Measurements from ENCODE around the gene RTKN. TPM values are rescaled to one million over a fixed set of nuclear protein-coding genes. Genes with fewer than 3 reads are reported as not detected.
A peak's percentile ranks its signal among the peaks of the same experiment; 100 is the strongest.

RTKN gene
- total and polyA plus RNA-seq, 9 of the 15 experiments (the other 6 are each of a cell fraction or from before 2014, with no cell fraction given) = 0.14 to 6.9 (median 3.6) TPM

DNA sequence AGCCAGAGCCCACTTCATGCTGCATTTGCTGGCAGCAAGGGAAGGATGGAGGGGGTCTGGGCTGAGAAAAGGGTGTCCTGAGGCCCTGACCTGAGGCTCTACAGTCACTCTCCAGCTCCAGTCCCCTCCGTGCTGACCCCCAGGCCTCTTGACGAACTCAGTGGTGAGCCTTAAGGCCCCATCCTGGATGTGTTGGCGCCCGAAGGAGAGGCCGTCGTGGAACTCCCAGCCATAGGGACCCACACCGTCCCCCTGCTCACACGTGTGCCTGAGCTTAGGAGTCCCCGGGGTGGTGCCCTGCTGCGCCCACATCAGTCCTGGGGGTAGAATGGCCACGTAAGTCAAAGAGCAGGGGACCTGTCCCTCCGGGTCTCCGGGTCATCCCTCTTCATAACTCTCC lies 22.7 kb upstream of the RTKN start (continued):
- TF ChIP-seq, protein P1, sequence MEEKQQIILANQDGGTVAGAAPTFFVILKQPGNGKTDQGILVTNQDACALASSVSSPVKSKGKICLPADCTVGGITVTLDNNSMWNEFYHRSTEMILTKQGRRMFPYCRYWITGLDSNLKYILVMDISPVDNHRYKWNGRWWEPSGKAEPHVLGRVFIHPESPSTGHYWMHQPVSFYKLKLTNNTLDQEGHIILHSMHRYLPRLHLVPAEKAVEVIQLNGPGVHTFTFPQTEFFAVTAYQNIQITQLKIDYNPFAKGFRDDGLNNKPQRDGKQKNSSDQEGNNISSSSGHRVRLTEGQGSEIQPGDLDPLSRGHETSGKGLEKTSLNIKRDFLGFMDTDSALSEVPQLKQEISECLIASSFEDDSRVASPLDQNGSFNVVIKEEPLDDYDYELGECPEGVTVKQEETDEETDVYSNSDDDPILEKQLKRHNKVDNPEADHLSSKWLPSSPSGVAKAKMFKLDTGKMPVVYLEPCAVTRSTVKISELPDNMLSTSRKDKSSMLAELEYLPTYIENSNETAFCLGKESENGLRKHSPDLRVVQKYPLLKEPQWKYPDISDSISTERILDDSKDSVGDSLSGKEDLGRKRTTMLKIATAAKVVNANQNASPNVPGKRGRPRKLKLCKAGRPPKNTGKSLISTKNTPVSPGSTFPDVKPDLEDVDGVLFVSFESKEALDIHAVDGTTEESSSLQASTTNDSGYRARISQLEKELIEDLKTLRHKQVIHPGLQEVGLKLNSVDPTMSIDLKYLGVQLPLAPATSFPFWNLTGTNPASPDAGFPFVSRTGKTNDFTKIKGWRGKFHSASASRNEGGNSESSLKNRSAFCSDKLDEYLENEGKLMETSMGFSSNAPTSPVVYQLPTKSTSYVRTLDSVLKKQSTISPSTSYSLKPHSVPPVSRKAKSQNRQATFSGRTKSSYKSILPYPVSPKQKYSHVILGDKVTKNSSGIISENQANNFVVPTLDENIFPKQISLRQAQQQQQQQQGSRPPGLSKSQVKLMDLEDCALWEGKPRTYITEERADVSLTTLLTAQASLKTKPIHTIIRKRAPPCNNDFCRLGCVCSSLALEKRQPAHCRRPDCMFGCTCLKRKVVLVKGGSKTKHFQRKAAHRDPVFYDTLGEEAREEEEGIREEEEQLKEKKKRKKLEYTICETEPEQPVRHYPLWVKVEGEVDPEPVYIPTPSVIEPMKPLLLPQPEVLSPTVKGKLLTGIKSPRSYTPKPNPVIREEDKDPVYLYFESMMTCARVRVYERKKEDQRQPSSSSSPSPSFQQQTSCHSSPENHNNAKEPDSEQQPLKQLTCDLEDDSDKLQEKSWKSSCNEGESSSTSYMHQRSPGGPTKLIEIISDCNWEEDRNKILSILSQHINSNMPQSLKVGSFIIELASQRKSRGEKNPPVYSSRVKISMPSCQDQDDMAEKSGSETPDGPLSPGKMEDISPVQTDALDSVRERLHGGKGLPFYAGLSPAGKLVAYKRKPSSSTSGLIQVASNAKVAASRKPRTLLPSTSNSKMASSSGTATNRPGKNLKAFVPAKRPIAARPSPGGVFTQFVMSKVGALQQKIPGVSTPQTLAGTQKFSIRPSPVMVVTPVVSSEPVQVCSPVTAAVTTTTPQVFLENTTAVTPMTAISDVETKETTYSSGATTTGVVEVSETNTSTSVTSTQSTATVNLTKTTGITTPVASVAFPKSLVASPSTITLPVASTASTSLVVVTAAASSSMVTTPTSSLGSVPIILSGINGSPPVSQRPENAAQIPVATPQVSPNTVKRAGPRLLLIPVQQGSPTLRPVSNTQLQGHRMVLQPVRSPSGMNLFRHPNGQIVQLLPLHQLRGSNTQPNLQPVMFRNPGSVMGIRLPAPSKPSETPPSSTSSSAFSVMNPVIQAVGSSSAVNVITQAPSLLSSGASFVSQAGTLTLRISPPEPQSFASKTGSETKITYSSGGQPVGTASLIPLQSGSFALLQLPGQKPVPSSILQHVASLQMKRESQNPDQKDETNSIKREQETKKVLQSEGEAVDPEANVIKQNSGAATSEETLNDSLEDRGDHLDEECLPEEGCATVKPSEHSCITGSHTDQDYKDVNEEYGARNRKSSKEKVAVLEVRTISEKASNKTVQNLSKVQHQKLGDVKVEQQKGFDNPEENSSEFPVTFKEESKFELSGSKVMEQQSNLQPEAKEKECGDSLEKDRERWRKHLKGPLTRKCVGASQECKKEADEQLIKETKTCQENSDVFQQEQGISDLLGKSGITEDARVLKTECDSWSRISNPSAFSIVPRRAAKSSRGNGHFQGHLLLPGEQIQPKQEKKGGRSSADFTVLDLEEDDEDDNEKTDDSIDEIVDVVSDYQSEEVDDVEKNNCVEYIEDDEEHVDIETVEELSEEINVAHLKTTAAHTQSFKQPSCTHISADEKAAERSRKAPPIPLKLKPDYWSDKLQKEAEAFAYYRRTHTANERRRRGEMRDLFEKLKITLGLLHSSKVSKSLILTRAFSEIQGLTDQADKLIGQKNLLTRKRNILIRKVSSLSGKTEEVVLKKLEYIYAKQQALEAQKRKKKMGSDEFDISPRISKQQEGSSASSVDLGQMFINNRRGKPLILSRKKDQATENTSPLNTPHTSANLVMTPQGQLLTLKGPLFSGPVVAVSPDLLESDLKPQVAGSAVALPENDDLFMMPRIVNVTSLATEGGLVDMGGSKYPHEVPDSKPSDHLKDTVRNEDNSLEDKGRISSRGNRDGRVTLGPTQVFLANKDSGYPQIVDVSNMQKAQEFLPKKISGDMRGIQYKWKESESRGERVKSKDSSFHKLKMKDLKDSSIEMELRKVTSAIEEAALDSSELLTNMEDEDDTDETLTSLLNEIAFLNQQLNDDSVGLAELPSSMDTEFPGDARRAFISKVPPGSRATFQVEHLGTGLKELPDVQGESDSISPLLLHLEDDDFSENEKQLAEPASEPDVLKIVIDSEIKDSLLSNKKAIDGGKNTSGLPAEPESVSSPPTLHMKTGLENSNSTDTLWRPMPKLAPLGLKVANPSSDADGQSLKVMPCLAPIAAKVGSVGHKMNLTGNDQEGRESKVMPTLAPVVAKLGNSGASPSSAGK (IDR thresholded peaks at IDR 0.05) = peak; percentile 42

Measured in K562 (cell line).